LNCaP clone FGC (cell line): Measurements from ENCODE around the gene FZD7.
A peak's percentile ranks its signal among the peaks of the same experiment; 100 is the strongest.

Experiments
- DNase-seq: peaks from one replicate; pipeline ENCODE4 v3.0.0-alpha.2; 2011; ENCODE audit warnings: low read depth
- H3K4me3 ChIP-seq: 2 replicates; pipeline ENCODE4 v1.5.1; 2011; ENCODE audit warnings: mild to moderate bottlenecking, low read depth, low read length, control low read depth
- CTCF ChIP-seq: IDR thresholded peaks from 2 replicates; pipeline ENCODE4 v1.5.1; 2012; ENCODE audit warnings: mild to moderate bottlenecking; ENCODE audit not compliant: control insufficient read depth, insufficient read depth; ENCODE audit errors: extremely low read depth

The FZD7 gene

DNA sequence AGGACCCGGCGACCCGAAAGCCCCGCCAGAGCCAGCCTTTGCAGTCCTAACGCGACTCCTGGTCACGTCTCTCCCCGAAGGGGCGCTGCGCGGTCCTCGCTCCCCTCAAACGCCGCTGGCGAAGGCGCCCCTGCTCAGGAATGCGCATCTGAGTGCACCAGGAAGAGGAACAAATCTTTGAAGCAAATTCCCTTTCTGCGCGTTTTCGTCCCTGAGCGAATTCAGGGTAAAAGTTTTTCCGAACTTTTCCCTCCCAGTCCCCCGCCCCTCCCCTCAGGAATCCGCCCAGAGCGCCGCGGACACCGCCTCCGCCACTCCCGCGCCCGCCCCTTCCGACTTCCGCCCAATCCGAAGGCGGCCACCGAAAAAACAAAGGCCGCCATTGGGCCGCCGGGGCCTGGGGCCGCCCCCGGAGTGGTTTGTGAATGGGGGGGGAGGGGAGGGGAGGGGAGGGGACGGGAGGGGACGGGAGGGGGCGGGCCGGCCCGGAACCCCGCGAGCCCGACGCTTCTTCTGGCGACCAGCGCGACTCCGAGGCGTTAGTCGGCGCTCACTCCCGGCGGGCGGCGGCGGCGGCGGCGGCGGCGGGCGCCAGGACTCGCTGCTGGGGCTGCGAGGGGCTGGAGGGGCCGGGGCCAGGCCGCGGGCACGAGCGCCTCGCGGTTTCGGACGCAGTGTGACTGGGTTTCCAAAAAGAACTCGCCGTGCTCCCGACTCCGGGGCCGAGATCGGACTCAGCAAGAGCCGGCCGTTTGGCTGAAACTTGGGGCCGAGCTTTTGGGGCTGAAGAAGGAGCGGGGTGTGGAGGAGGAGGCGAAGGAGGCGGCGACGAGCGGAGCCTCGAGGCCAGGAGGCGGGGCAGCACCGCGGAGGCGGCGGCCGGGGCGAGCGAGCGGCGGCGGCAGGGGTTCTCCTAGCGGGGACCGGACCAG lies at the start of gene FZD7:
TSS of gene FZD7 (plus strand) at position 539 of the 932 bp plus-strand sequence. CDS start 793 bp downstream, outside the sequence.
- peak within 1 kb of the TSS; percentile 60 for H3K4me3 ChIP-seq
- DNase-seq, result no peak
- 0 out of 2 replicates have a peak, but pooled peaks have one; percentile 18 for TF ChIP-seq CTCF

DNA sequence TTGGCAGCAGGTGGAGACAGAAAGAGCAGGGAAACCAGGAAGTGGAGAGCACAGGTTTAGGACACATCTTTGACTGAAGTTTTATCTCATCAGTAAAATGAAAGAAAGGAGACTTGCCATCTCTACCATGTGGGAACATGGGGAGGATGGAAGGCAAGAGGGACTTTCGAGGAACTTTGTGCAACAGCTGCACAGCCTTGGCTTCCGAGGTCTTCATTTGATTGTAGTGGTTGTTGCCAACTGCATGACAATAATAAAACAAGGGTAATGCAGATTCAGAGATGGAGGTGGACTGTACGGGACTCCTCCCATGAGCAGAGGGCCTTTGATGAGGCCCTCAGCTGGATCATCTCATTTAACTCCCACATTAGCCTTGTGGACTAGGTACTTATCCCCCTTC lies 49.3 kb upstream of the FZD7 start:
- DNase-seq, result no peak
- TF ChIP-seq CTCF, result no peak
- H3K4me3 ChIP-seq, result no peak overlapping the region

DNA sequence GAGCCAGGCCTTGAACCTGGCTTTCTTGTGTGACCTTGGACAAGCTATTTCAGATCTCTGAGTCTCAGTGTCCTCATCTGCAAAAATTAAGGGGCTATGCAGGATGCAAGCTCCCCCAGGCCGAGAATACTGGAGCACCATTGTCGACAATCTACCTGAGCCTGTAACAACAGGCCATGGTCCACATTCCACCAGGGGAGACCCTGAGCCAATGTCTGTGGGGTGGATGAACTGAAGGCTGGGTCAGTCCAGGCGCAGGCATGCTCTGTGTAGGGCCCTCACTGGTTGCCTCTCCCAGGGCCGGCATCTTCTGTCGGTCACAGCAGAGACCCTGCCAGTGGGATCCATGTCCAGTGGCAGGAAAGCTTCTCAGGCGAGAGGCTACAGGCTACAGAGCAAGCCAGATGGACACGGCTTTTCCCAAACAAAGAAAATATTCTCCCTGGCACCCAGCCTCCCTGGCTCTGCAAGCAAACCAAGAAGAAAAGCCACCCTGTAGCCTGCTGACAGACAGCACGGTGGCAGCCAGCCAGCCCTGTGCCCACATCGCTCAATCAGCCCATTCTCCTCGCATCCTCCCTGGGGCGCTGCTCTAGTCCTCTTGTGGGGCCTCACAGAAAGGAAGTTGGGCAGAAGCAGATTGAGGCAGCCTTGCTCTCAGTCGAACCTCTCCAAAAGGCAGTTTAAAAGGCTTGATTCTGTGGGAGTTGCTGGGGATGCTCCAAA lies 48.7 kb upstream of the FZD7 start:
- TF ChIP-seq CTCF, result no peak
- DNase-seq, result no peak
- no peak overlapping the region for H3K4me3 ChIP-seq

GRCh38 chr2:201985728-201986462 lies 47.8 kb upstream of the FZD7 start:
- H3K4me3 ChIP-seq, result no peak overlapping the region
- no peak for TF ChIP-seq CTCF
- DNase-seq, result no peak

GRCh38 chr2:201986463-201986735 lies 47.3 kb upstream of the FZD7 start:
- TF ChIP-seq CTCF, result no peak
- DNase-seq, result no peak
- H3K4me3 ChIP-seq, result no peak overlapping the region

DNA sequence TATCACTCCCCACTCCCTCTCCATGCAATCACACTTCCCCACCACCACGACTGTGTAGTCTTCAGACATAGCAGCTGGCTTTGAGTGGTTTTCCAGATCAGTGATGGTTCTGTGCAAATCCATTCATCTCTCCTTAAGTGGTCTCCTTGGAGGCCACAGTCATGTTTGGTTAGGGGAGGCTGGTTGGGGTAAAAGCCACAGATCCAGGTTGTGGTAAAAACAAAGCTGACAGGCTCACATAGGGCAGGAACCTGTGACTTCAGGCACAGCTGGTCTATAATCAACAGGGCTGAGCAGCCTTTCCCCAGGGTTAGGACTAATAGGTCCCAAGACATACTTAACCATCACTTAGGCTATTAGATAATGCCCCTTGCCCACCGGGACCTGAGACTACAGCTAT lies 46.2 kb upstream of the FZD7 start:
- no peak overlapping the region for H3K4me3 ChIP-seq
- no peak for DNase-seq
- no peak for TF ChIP-seq CTCF
